H9 (cell line): ENCODE results near the gene ZNF81. TPM values are rescaled to one million over a fixed set of nuclear protein-coding genes. Genes with fewer than 3 reads are reported as not detected.

Experiments used
- DNase-seq: peaks from one replicate; pipeline ENCODE4 v3.0.0-alpha.2; 2017
- H2AFZ ChIP-seq: one replicate; pipeline ENCODE4 v1.6.1; 2013; ENCODE audit warnings: mild to moderate bottlenecking, low read length, control low read depth, moderate library complexity
- H2AK5ac ChIP-seq: 2 replicates; pipeline ENCODE4 v1.6.1; 2013; ENCODE audit warnings: low read length, control low read depth, mixed read lengths; ENCODE audit not compliant: insufficient read length
- H2BK120ac ChIP-seq: one replicate; pipeline ENCODE4 v1.6.1; 2013; ENCODE audit warnings: low read depth, mild to moderate bottlenecking, low read length, control low read depth, inconsistent platforms; ENCODE audit not compliant: poor library complexity, severe bottlenecking
- H2BK12ac ChIP-seq: 2 replicates; pipeline ENCODE4 v1.6.1; 2013; ENCODE audit warnings: low read length, control low read depth, mixed read lengths, low read depth; ENCODE audit not compliant: insufficient read length
- H2BK15ac ChIP-seq: 2 replicates; pipeline ENCODE4 v1.6.1; 2013; ENCODE audit warnings: low read depth, low read length, control low read depth
- H2BK20ac ChIP-seq: one replicate; pipeline ENCODE4 v1.6.1; 2013; ENCODE audit warnings: low read depth, mild to moderate bottlenecking, low read length, control low read depth, inconsistent platforms; ENCODE audit not compliant: poor library complexity, severe bottlenecking
- H2BK5ac ChIP-seq: 2 replicates; pipeline ENCODE4 v1.6.1; 2013; ENCODE audit warnings: low read length, control low read depth, mixed read lengths; ENCODE audit not compliant: insufficient read length
- H3K14ac ChIP-seq: 2 replicates; pipeline ENCODE4 v1.6.1; 2013; ENCODE audit warnings: low read length, control low read depth; ENCODE audit not compliant: insufficient read depth
- H3K18ac ChIP-seq: 2 replicates; pipeline ENCODE4 v1.6.1; 2013; ENCODE audit warnings: low read depth, mild to moderate bottlenecking, mixed read lengths, low read length, control low read depth; ENCODE audit not compliant: insufficient read length
- H3K23ac ChIP-seq: 2 replicates; pipeline ENCODE4 v1.6.1; 2013; ENCODE audit warnings: low read length, control low read depth, mixed read lengths, low read depth; ENCODE audit not compliant: insufficient read length
- H3K23me2 ChIP-seq: 2 replicates; pipeline ENCODE4 v1.6.1; 2013; ENCODE audit warnings: low read depth, mild to moderate bottlenecking, mixed read lengths, low read length, control low read depth; ENCODE audit not compliant: insufficient read length, poor library complexity, severe bottlenecking
- H3K27ac ChIP-seq: 2 replicates; pipeline ENCODE4 v1.5.1; 2013; ENCODE audit warnings: low read length, control low read depth, mixed read lengths, low read depth; ENCODE audit not compliant: insufficient read length
- H3K27me3 ChIP-seq: 2 replicates; pipeline ENCODE4 v1.6.1; 2013; ENCODE audit warnings: low read length, control low read depth, inconsistent platforms; ENCODE audit not compliant: insufficient read depth
- H3K4ac ChIP-seq: 2 replicates; pipeline ENCODE4 v1.6.1; 2013; ENCODE audit warnings: low read depth, mild to moderate bottlenecking, control low read depth, inconsistent platforms, low read length, moderate library complexity
- H3K4me1 ChIP-seq: 2 replicates; pipeline ENCODE4 v1.6.1; 2013; ENCODE audit warnings: low read length, control low read depth, inconsistent platforms; ENCODE audit not compliant: insufficient read depth
- H3K4me2 ChIP-seq: 2 replicates; pipeline ENCODE4 v1.6.1; 2013; ENCODE audit warnings: low read length, control low read depth, mixed read lengths; ENCODE audit not compliant: insufficient read length, insufficient read depth
- H3K56ac ChIP-seq: 2 replicates; pipeline ENCODE4 v1.6.1; 2013; ENCODE audit warnings: low read depth, mild to moderate bottlenecking, mixed read lengths, low read length, control low read depth; ENCODE audit not compliant: insufficient read length
- H3K79me1 ChIP-seq: 2 replicates; pipeline ENCODE4 v1.6.1; 2013; ENCODE audit warnings: low read depth, mild to moderate bottlenecking, moderate library complexity, low read length, control low read depth, inconsistent platforms; ENCODE audit not compliant: insufficient read depth, poor library complexity, severe bottlenecking
- H3K79me2 ChIP-seq: 2 replicates; pipeline ENCODE4 v1.6.1; 2013; ENCODE audit warnings: low read length, control low read depth, inconsistent platforms; ENCODE audit not compliant: insufficient read depth
- H3K9ac ChIP-seq: 2 replicates; pipeline ENCODE4 v1.6.1; 2013; ENCODE audit warnings: low read length, control low read depth, mixed read lengths; ENCODE audit not compliant: insufficient read length; ENCODE audit errors: extremely low read depth
- H3K9me3 ChIP-seq: one replicate; pipeline ENCODE4 v1.6.1; 2013; ENCODE audit warnings: low read depth, low read length, inconsistent platforms; ENCODE audit not compliant: control insufficient read depth
- H3T11ph ChIP-seq: one replicate; pipeline ENCODE4 v1.6.1; 2013; ENCODE audit warnings: mild to moderate bottlenecking, low read length, control low read depth, inconsistent platforms
- H4K20me1 ChIP-seq: one replicate; pipeline ENCODE4 v1.6.1; 2013; ENCODE audit not compliant: control insufficient read depth, insufficient read length, insufficient read depth
- H4K5ac ChIP-seq: 2 replicates; pipeline ENCODE4 v1.6.1; 2013; ENCODE audit warnings: low read depth, mild to moderate bottlenecking, mixed read lengths, low read length, control low read depth; ENCODE audit not compliant: insufficient read length
- H4K8ac ChIP-seq: replicated peaks from 2 replicates; pipeline ENCODE4 v1.6.1; 2013; ENCODE audit warnings: low read length, control low read depth, mixed read lengths, low read depth; ENCODE audit not compliant: insufficient read length
- H4K91ac ChIP-seq: 2 replicates; pipeline ENCODE4 v1.6.1; 2013; ENCODE audit warnings: low read depth, mild to moderate bottlenecking, moderate library complexity, mixed read lengths, low read length, control low read depth; ENCODE audit not compliant: insufficient read length
- H3K27ac Mint-ChIP-seq, 3 experiments: 2 replicates in 2 of 3; 3 replicates in 1 of 3; pipeline ENCODE4 v1.8.0; 2020 to 2021; ENCODE audit warnings: mixed read lengths in 3 of 3, mild to moderate bottlenecking in 1 of 3, moderate library complexity in 1 of 3
- H3K27me3 Mint-ChIP-seq: 2 replicates; pipeline ENCODE4 v1.8.0; 2021; ENCODE audit warnings: low read depth, mild to moderate bottlenecking, moderate library complexity, mixed read lengths
- H3K36me3 Mint-ChIP-seq, 3 experiments: 2 replicates in 2 of 3; 3 replicates in 1 of 3; pipeline ENCODE4 v1.8.0; 2020 to 2021; ENCODE audit warnings: low read depth in 3 of 3, mixed read lengths in 3 of 3; ENCODE audit not compliant: insufficient read depth in 1 of 3
- H3K4me1 Mint-ChIP-seq, 2 experiments: 2 replicates each; pipeline ENCODE4 v1.8.0; 2020; ENCODE audit warnings: mixed read lengths in 2 of 2
- H3K4me3 Mint-ChIP-seq, 2 experiments: 2 replicates in 1 of 2; 3 replicates in 1 of 2; pipeline ENCODE4 v1.8.0; 2020 to 2021; ENCODE audit warnings: mild to moderate bottlenecking in 2 of 2, mixed read lengths in 2 of 2, moderate library complexity in 1 of 2
- H3K9me3 Mint-ChIP-seq, 2 experiments: 2 replicates in 1 of 2; 3 replicates in 1 of 2; pipeline ENCODE4 v1.8.0; 2020; ENCODE audit warnings: mild to moderate bottlenecking in 2 of 2, mixed read lengths in 2 of 2, moderate library complexity in 1 of 2
- WGBS: extraction: QIAGEN DNeasy Blood & Tissue Kit; methylation state at CpG from one replicate; pipeline ENCODE4 v1.1.7; 2013; ENCODE audit warnings: missing lambda C conversion rate, low lambda C conversion rate, mixed read lengths; ENCODE audit not compliant: insufficient read length; ENCODE audit errors: extremely low coverage; 5-methylcytosine and 5-hydroxymethylcytosine counted together
- total RNA-seq: library from RNA; stranded (reverse); gene quantifications from 2 replicates; pipeline ENCODE4 v1.2.1, GENCODE V29; 2021
- TF ChIP-seq, protein P1 (sequence below): fragments of 200-600 bp; sonication (generic); conservative IDR thresholded peaks from 3 replicates; pipeline ENCODE4 v1.8.0; 2021; ENCODE audit warnings: antibody characterized with exemption, mild to moderate bottlenecking

ZNF81 gene
- total RNA-seq, 1 experiment from 2014 or later, result 11.0 TPM

DNA sequence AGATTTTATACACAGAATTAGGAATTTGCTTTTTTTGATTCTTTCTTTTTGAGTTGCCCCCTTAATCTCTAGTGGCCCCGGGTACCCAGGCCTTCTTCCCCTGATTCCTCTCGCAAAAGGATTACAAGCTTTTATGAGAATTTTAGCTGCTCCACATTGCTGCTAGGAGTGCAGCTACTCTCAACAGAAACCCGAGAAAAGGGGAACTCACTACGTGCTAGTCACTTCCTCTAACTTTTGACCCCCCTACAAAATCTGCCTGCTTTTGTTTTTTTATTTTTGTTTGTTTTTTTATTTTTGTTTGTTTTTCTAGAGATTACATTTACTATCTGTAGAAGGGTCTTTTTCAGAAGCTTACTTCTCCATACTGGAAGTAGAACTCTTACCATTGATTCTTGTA is 64.1 kb downstream of the ZNF81 start:
- H2BK5ac ChIP-seq, result no peak overlapping the region
- peaks cover 9% of the 10 kb centered on the region for H3K9me3 ChIP-seq
- H3K56ac ChIP-seq, result no peak overlapping the region
- H3K23me2 ChIP-seq, result no peaks in the 10 kb centered on the region
- WGBS, result no CpG with 5 or more reads among the region's 4 CpGs
- H2BK20ac ChIP-seq, result no peak overlapping the region
- H2BK15ac ChIP-seq, result no peak overlapping the region
- Mint-ChIP-seq H3K4me1 (peaks cover 5 to 6% of the 10 kb centered on the region in 2 experiments; a peak in 1 of 4 replicates), H3K27ac (no peak overlapping the region), H3K27me3 (no peaks in the 10 kb centered on the region), H3K9me3 (peaks cover 47 to 51% of the 10 kb centered on the region in 2 experiments), H3K4me3 (no peak overlapping the region), H3K36me3 (peaks cover 5 to 8% (median 6%) of the 10 kb centered on the region in 3 experiments; a peak in 5 of 7 replicates)
- H3K4me1 ChIP-seq, result no peaks in the 10 kb centered on the region
- no peak overlapping the region for H2BK12ac ChIP-seq
- H3K27ac ChIP-seq, result no peak overlapping the region
- no peak overlapping the region for H4K8ac ChIP-seq
- H2BK120ac ChIP-seq, result no peak overlapping the region
- TF ChIP-seq, protein P1, sequence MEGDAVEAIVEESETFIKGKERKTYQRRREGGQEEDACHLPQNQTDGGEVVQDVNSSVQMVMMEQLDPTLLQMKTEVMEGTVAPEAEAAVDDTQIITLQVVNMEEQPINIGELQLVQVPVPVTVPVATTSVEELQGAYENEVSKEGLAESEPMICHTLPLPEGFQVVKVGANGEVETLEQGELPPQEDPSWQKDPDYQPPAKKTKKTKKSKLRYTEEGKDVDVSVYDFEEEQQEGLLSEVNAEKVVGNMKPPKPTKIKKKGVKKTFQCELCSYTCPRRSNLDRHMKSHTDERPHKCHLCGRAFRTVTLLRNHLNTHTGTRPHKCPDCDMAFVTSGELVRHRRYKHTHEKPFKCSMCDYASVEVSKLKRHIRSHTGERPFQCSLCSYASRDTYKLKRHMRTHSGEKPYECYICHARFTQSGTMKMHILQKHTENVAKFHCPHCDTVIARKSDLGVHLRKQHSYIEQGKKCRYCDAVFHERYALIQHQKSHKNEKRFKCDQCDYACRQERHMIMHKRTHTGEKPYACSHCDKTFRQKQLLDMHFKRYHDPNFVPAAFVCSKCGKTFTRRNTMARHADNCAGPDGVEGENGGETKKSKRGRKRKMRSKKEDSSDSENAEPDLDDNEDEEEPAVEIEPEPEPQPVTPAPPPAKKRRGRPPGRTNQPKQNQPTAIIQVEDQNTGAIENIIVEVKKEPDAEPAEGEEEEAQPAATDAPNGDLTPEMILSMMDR, result no peak
- H3K18ac ChIP-seq, result no peak overlapping the region
- DNase-seq, result no peak
- H3K23ac ChIP-seq, result no peak overlapping the region
- H2AK5ac ChIP-seq, result no peak overlapping the region
- H3K27me3 ChIP-seq, result no peaks in the 10 kb centered on the region
- H4K91ac ChIP-seq, result no peak overlapping the region
- H3K4me2 ChIP-seq, result no peak overlapping the region
- H3K79me2 ChIP-seq, result no peaks in the 10 kb centered on the region
- H3K4ac ChIP-seq, result no peak overlapping the region
- H2AFZ ChIP-seq, result no peak overlapping the region
- H3T11ph ChIP-seq, result no peak overlapping the region
- no peak overlapping the region for H4K5ac ChIP-seq
- no peak overlapping the region for H3K9ac ChIP-seq
- no peaks in the 10 kb centered on the region for H4K20me1 ChIP-seq
- H3K14ac ChIP-seq, result no peak overlapping the region
- no peaks in the 10 kb centered on the region for H3K79me1 ChIP-seq
